ENCODE data around the gene EXOC6B. TPM values are rescaled to one million over a fixed set of nuclear protein-coding genes. Genes with fewer than 3 reads are reported as not detected.

Gene EXOC6B
- total RNA-seq, 4 donors from 2014 or later: 14.1 to 107 (median 38.5) TPM

GRCh38 chr2:72830273-72830672, 4.4 kb upstream of the EXOC6B start:
- H3K4me3 ChIP-seq: no peak overlapping the region
- intact Hi-C loops (cut with DNase I; ENCODE audit: low total_unique reads): no loop called here
- H3K9me3 ChIP-seq: no peaks in the 10 kb centered on the region
- no peak overlapping the region for H3K27ac ChIP-seq
- no peak for TF ChIP-seq POLR2A (IDR thresholded peaks at IDR 0.05)
- TF ChIP-seq, protein P1, sequence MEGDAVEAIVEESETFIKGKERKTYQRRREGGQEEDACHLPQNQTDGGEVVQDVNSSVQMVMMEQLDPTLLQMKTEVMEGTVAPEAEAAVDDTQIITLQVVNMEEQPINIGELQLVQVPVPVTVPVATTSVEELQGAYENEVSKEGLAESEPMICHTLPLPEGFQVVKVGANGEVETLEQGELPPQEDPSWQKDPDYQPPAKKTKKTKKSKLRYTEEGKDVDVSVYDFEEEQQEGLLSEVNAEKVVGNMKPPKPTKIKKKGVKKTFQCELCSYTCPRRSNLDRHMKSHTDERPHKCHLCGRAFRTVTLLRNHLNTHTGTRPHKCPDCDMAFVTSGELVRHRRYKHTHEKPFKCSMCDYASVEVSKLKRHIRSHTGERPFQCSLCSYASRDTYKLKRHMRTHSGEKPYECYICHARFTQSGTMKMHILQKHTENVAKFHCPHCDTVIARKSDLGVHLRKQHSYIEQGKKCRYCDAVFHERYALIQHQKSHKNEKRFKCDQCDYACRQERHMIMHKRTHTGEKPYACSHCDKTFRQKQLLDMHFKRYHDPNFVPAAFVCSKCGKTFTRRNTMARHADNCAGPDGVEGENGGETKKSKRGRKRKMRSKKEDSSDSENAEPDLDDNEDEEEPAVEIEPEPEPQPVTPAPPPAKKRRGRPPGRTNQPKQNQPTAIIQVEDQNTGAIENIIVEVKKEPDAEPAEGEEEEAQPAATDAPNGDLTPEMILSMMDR (IDR thresholded peaks at IDR 0.05): no peak
- H3K36me3 ChIP-seq: no peaks in the 10 kb centered on the region
- no peak for DNase-seq
- no peaks in the 10 kb centered on the region for H3K4me1 ChIP-seq
- no peaks in the 10 kb centered on the region for H3K27me3 ChIP-seq

GRCh38 chr2:72828840-72829507, 3.1 kb upstream of the EXOC6B start:
- no peaks in the 10 kb centered on the region for H3K36me3 ChIP-seq
- TF ChIP-seq, protein P1 (IDR thresholded peaks at IDR 0.05): no peak
- no peak for TF ChIP-seq POLR2A (IDR thresholded peaks at IDR 0.05)
- intact Hi-C loops (cut with DNase I; ENCODE audit: low total_unique reads): no loop called here
- H3K4me3 ChIP-seq: no peak overlapping the region
- H3K27me3 ChIP-seq: no peaks in the 10 kb centered on the region
- H3K27ac ChIP-seq: no peak overlapping the region
- no peaks in the 10 kb centered on the region for H3K9me3 ChIP-seq
- no peaks in the 10 kb centered on the region for H3K4me1 ChIP-seq
- no peak for DNase-seq

GRCh38 chr2:72827966-72828646, 2.3 kb upstream of the EXOC6B start:
- Histone ChIP-seq H3K4me3 (no peak overlapping the region), H3K36me3 (no peaks in the 10 kb centered on the region), H3K27ac (no peak overlapping the region), H3K4me1 (no peaks in the 10 kb centered on the region), H3K9me3 (no peaks in the 10 kb centered on the region), H3K27me3 (no peaks in the 10 kb centered on the region)
- TF ChIP-seq POLR2A (IDR thresholded peaks at IDR 0.05): no peak
- TF ChIP-seq, protein P1 (IDR thresholded peaks at IDR 0.05): no peak
- intact Hi-C loops (cut with DNase I; ENCODE audit: low total_unique reads): no loop called here
- no peak for DNase-seq

DNA sequence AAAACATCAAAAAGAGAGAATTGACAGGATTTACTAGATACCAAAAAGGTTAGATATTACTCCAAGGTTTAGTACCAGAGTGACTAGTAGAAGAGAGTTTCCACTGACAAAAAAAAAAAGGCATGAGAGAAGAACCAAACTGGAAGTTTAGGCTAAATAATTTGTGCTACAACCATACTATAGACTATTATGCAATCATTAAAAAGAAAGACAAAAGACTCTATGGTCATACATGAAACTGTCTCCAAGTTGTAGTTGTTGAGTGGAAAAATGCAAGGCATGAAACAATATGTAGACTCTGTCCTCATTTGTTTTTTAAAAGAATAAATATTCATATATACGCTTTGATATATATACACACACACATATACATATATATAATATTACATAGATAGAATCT, 1.7 kb upstream of the EXOC6B start:
- intact Hi-C loops (cut with DNase I; ENCODE audit: low total_unique reads): no loop called here
- H3K4me1 ChIP-seq: no peaks in the 10 kb centered on the region
- TF ChIP-seq, protein P1 (IDR thresholded peaks at IDR 0.05): no peak
- no peak for TF ChIP-seq POLR2A (IDR thresholded peaks at IDR 0.05)
- no peaks in the 10 kb centered on the region for H3K9me3 ChIP-seq
- H3K36me3 ChIP-seq: no peaks in the 10 kb centered on the region
- no peak overlapping the region for H3K4me3 ChIP-seq
- H3K27ac ChIP-seq: no peak overlapping the region
- no peaks in the 10 kb centered on the region for H3K27me3 ChIP-seq
- no peak for DNase-seq

DNA sequence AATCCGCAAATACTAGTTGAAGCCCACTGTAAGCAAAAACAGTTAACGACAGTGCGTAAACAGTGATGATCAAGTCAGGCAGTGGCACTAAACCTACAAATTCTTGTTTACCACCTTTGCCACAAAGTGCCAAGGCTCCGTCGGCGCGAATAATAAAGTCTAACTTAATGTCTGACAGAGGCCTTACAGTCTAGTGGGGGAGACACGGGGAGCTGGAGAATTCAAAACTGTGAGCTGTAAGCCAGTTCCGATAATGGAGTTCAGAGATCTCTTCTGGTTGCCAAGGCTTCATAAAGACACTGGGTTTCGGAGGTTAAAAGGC, 284 bp upstream of the EXOC6B start:
- intact Hi-C loops (cut with DNase I; ENCODE audit: low total_unique reads): no loop called here
- H3K36me3 ChIP-seq: no peaks in the 10 kb centered on the region

More for the DNA sequence above, 284 bp upstream of the EXOC6B start:
- no peaks in the 10 kb centered on the region for H3K9me3 ChIP-seq
- no peaks in the 10 kb centered on the region for H3K4me1 ChIP-seq
- H3K27ac ChIP-seq: peak overlapping the region; percentile 87
- no peak for DNase-seq
- H3K27me3 ChIP-seq: no peaks in the 10 kb centered on the region
- TF ChIP-seq POLR2A (IDR thresholded peaks at IDR 0.05): no peak
- TF ChIP-seq, protein P1 (IDR thresholded peaks at IDR 0.05): no peak
- peak overlapping the region; percentile 90 to 94 for H3K4me3 ChIP-seq
